Stimulated activated CD8-positive, alpha-beta memory T cell treated with anti-CD3 and anti-CD28 coated beads, Interleukin-15, amount 100 ng/mL, for 48 hours (primary cell): ENCODE measurements around the gene TMEM204.
A peak's percentile ranks its signal among the peaks of the same experiment; 100 is the strongest.

Experiments
- DNase-seq, 2 donors: peaks; one replicate each; pipeline ENCODE4 v3.0.0-alpha.2; 2020; ENCODE audit warnings: low read depth in 2 of 2

TMEM204 gene

GRCh38 chr16:1538804-1539520 lies 5.5 kb downstream of the TMEM204 start:
- DNase-seq, result no peak

- DNase-seq, result no peak
These were observed 6.5 kb downstream of the TMEM204 start for GRCh38 chr16:1539720-1540555.

GRCh38 chr16:1540556-1540855 lies 7.0 kb downstream of the TMEM204 start:
- no peak for DNase-seq

- no peak for DNase-seq
These were observed 8.1 kb downstream of the TMEM204 start for GRCh38 chr16:1541293-1542165.

GRCh38 chr16:1542166-1542500 lies 8.7 kb downstream of the TMEM204 start:
- DNase-seq, result no peak

GRCh38 chr16:1542533-1542932 lies 9.1 kb downstream of the TMEM204 start:
- no peak for DNase-seq

GRCh38 chr16:1543085-1543896 lies 9.8 kb downstream of the TMEM204 start:
- DNase-seq, result peak; percentile 56 to 68

GRCh38 chr16:1545044-1546040 lies 11.9 kb downstream of the TMEM204 start:
- no peak for DNase-seq

- no peak for DNase-seq
These were observed 13.0 kb downstream of the TMEM204 start for GRCh38 chr16:1546430-1546829.

GRCh38 chr16:1548233-1548632 lies 14.8 kb downstream of the TMEM204 start:
- no peak for DNase-seq

- DNase-seq, result no peak
These were observed 15.3 kb downstream of the TMEM204 start for GRCh38 chr16:1548727-1549126.

- no peak for DNase-seq
These were observed 16.6 kb downstream of the TMEM204 start for GRCh38 chr16:1550069-1550468.

GRCh38 chr16:1550696-1551095 lies 17.2 kb downstream of the TMEM204 start:
- no peak for DNase-seq

- no peak for DNase-seq
These were observed 17.7 kb downstream of the TMEM204 start for GRCh38 chr16:1551166-1551565.

GRCh38 chr16:1552129-1552528 lies 18.7 kb downstream of the TMEM204 start:
- no peak for DNase-seq

- DNase-seq, result no peak
These were observed 20.7 kb downstream of the TMEM204 start for GRCh38 chr16:1553946-1554825.

- DNase-seq, result no peak
These were observed 21.5 kb downstream of the TMEM204 start for GRCh38 chr16:1554826-1555445.

- DNase-seq, result no peak
These were observed 22.8 kb downstream of the TMEM204 start for GRCh38 chr16:1556254-1556653.

- no peak for DNase-seq
These were observed 23.6 kb downstream of the TMEM204 start for GRCh38 chr16:1557074-1557473.
